K562 (cell line): ENCODE data around the gene PXDC1. TPM values are rescaled to one million over a fixed set of nuclear protein-coding genes. Genes with fewer than 3 reads are reported as not detected.

ENCODE experiments used
- ATAC-seq: fragments of 200-7000 bp; cut with Tn5 transposase; 3 replicates; pipeline ENCODE4 v1.9.1; 2020; ENCODE audit warnings: moderate library complexity
- BruUV-seq: library from RNA; stranded (reverse); fragments of 400-500 nt; replicated peaks from 2 replicates; lab custom pipeline; 2021; lab: Mats Ljungman, UMichigan
- CTCF ChIA-PET: fragments of 300-600 bp; formaldehyde crosslinking; extraction: SDS; loops from one replicate; lab custom pipeline; 2021; ENCODE audit warnings: low intra/inter-chr PET ratio; lab: Yijun Ruan, JAX
- POLR2A ChIA-PET: fragments of 300-600, 350-650 bp; sonication (Branson Sonifier 250); formaldehyde crosslinking; extraction: SDS; loops from one replicate; lab custom pipeline; 2021; ENCODE audit warnings: antibody characterized with exemption, inconsistent platforms; lab: Yijun Ruan, JAX
- DNase-seq, 4 experiments: peaks; one replicate each; pipeline versions ENCODE4 v3.0.0 to v3.0.0-alpha.2; 2011 to 2018; ENCODE audit warnings: low spot score in 3 of 4, mixed read lengths in 3 of 4; ENCODE audit errors: extremely low read depth in 1 of 4
- FAIRE-seq: peaks from 2 replicates; lab custom pipeline; 2011; peaks lifted over from hg19 to GRCh38; lab: Jason Lieb, UNC
- H2AFZ ChIP-seq: 2 replicates; pipeline ENCODE4 v1.6.0; 2011; ENCODE audit warnings: low read depth, low read length, control low read depth, inconsistent platforms
- H3K27ac ChIP-seq: fragments of 200-600 bp; 3 replicates; pipeline ENCODE4 v1.8.0; 2011; ENCODE audit warnings: low read depth, mild to moderate bottlenecking, control low read depth, inconsistent platforms, low read length, moderate library complexity, mixed read lengths; ENCODE audit errors: extremely low read depth
- H3K27me3 ChIP-seq, 2 experiments: fragments of 300-600 bp in 1 of 2; 2 replicates in 1 of 2; 3 replicates in 1 of 2; pipeline versions ENCODE4 v1.6.0 to v1.8.0; 2011; ENCODE audit warnings: inconsistent platforms in 2 of 2, low read length in 2 of 2, mild to moderate bottlenecking in 1 of 2, mixed read lengths in 1 of 2, moderate library complexity in 1 of 2; ENCODE audit not compliant: control insufficient read depth in 2 of 2, insufficient read depth in 2 of 2
- H3K36me3 ChIP-seq: fragments of 300-600 bp; 3 replicates; pipeline ENCODE4 v1.8.0; 2011; ENCODE audit warnings: mild to moderate bottlenecking, low read length, inconsistent platforms; ENCODE audit not compliant: control insufficient read depth, insufficient read depth
- H3K4me1 ChIP-seq, 2 experiments: fragments of 200-600 bp in 1 of 2; replicated peaks in 1 of 2; 2 replicates in 1 of 2; 3 replicates in 1 of 2; pipeline versions ENCODE4 v1.5.1 to v1.8.0; 2011; ENCODE audit warnings: inconsistent platforms in 2 of 2, low read length in 2 of 2, mild to moderate bottlenecking in 1 of 2, mixed read lengths in 1 of 2, moderate library complexity in 1 of 2; ENCODE audit not compliant: control insufficient read depth in 2 of 2, insufficient read depth in 2 of 2
- H3K4me2 ChIP-seq: 2 replicates; pipeline ENCODE4 v1.6.1; 2011; ENCODE audit warnings: low read length, control low read depth, inconsistent platforms, mixed read lengths; ENCODE audit not compliant: insufficient read depth
- H3K4me3 ChIP-seq: fragments of 200-600 bp; sonication (generic), shearing (Covaris generic); 2 replicates; pipeline ENCODE4 v1.5.1; 2016; ENCODE audit warnings: control low read depth, inconsistent platforms
- H3K79me2 ChIP-seq: fragments of 200-600 bp; 3 replicates; pipeline ENCODE4 v1.8.0; 2011; ENCODE audit warnings: low read length, inconsistent platforms; ENCODE audit not compliant: control insufficient read depth, insufficient read depth
- H3K9ac ChIP-seq, 2 experiments: 2 replicates each; pipeline versions ENCODE4 v1.6.0 to v1.6.1; 2011; ENCODE audit warnings: low read depth in 2 of 2, low read length in 2 of 2, control low read depth in 1 of 2, inconsistent platforms in 1 of 2, mild to moderate bottlenecking in 1 of 2, mixed read lengths in 1 of 2; ENCODE audit not compliant: insufficient read depth in 1 of 2
- H3K9me1 ChIP-seq: one replicate; pipeline ENCODE4 v1.6.0; 2011; ENCODE audit warnings: inconsistent platforms, mild to moderate bottlenecking, low read length, moderate library complexity; ENCODE audit not compliant: control insufficient read depth, insufficient read depth
- H3K9me3 ChIP-seq: replicated peaks from 2 replicates; pipeline ENCODE4 v1.5.1; 2011; ENCODE audit warnings: low read depth, low read length, inconsistent platforms; ENCODE audit not compliant: control insufficient read depth, insufficient read depth
- H4K20me1 ChIP-seq: replicated peaks from 2 replicates; pipeline ENCODE4 v1.6.1; 2011; ENCODE audit warnings: low read length, inconsistent platforms, mixed read lengths; ENCODE audit not compliant: control insufficient read depth, insufficient read depth
- AFF1 ChIP-seq, 2 experiments: fragments of 450-650 bp; IDR thresholded peaks; 2 replicates each; pipeline ENCODE4 v1.6.1; 2018; ENCODE audit warnings: mild to moderate bottlenecking in 2 of 2, low read depth in 1 of 2; ENCODE audit not compliant: partially characterized antibody in 2 of 2
- BCL6 ChIP-seq: fragments of 250-450 bp; sonication (Bioruptor Pico); IDR thresholded peaks from 2 replicates; pipeline ENCODE4 v1.4.0; 2020
- DLX4 ChIP-seq: fragments of 250-450 bp; sonication (Bioruptor Pico); IDR thresholded peaks from 2 replicates; pipeline ENCODE4 v1.6.1; 2021; ENCODE audit warnings: mild to moderate bottlenecking
- FIP1L1 ChIP-seq: fragments of 200-400 bp; formaldehyde crosslinking; IDR thresholded peaks from 2 replicates; pipeline ENCODE4 v1.6.1; 2018; ENCODE audit warnings: mild to moderate bottlenecking, low read depth, low read length; ENCODE audit not compliant: poor library complexity, severe bottlenecking
- HDAC3 ChIP-seq: fragments of 450-650 bp; IDR thresholded peaks from 2 replicates; pipeline ENCODE4 v1.6.1; 2018; ENCODE audit warnings: borderline replicate concordance, mild to moderate bottlenecking, moderate library complexity; ENCODE audit not compliant: partially characterized antibody
- HNRNPH1 ChIP-seq: fragments of 200-400 bp; formaldehyde crosslinking; optimal IDR thresholded peaks from 2 replicates; pipeline ENCODE3; 2017; ENCODE audit warnings: low read depth, mild to moderate bottlenecking, low read length, moderate library complexity
- HNRNPLL ChIP-seq: fragments of 200-400 bp; formaldehyde crosslinking; IDR thresholded peaks from 2 replicates; pipeline ENCODE4 v1.6.1; 2017; ENCODE audit warnings: low read length, low read depth, mild to moderate bottlenecking; ENCODE audit not compliant: poor library complexity, severe bottlenecking
- LCOR ChIP-seq: sonication (generic); formaldehyde crosslinking; IDR thresholded peaks from 2 replicates; pipeline ENCODE4 v1.8.0; 2022; ENCODE audit warnings: mild to moderate bottlenecking, missing genetic modification reagents
- MCM3 ChIP-seq: fragments of 450-650 bp; IDR thresholded peaks from 2 replicates; pipeline ENCODE4 v1.6.1; 2016
- MXD1 ChIP-seq: fragments of 250-450 bp; sonication (Bioruptor Pico); IDR thresholded peaks from 2 replicates; pipeline ENCODE4 v1.8.0; 2021; ENCODE audit warnings: borderline replicate concordance, mild to moderate bottlenecking, moderate library complexity; ENCODE audit not compliant: poor library complexity, severe bottlenecking
- MXI1 ChIP-seq: IDR thresholded peaks from 2 replicates; pipeline ENCODE4 v1.6.1; 2011; ENCODE audit warnings: low read depth, mild to moderate bottlenecking, improper control_type of control experiment, low read length
- PATZ1 ChIP-seq: fragments of 250-450 bp; sonication (Bioruptor Pico); IDR thresholded peaks from 2 replicates; pipeline ENCODE4 v1.5.0; 2020; ENCODE audit warnings: mild to moderate bottlenecking, borderline replicate concordance
- SMARCA4 ChIP-seq: fragments of 450-650 bp; IDR thresholded peaks from 2 replicates; pipeline ENCODE4 v1.6.1; 2016
- TAF15 ChIP-seq: fragments of 200-400 bp; formaldehyde crosslinking; IDR thresholded peaks from 2 replicates; pipeline ENCODE4 v1.6.1; 2017; ENCODE audit warnings: mild to moderate bottlenecking, low read depth, low read length, moderate library complexity
- ZC3H11A ChIP-seq: IDR thresholded peaks from 2 replicates; pipeline ENCODE4 v1.6.1; 2012; ENCODE audit warnings: low read depth, low read length, improper control_type of control experiment
- ZNF436 ChIP-seq: fragments of 250-450, 450-650 bp; sonication (Bioruptor Pico); formaldehyde crosslinking; IDR thresholded peaks from 2 replicates; pipeline ENCODE4 v1.7.0; 2020; ENCODE audit warnings: mild to moderate bottlenecking
- ZSCAN29 ChIP-seq: fragments of 450-650 bp; IDR thresholded peaks from 2 replicates; pipeline ENCODE4 v1.6.1; 2017
- WGBS: fragments of 100-300 bp; shearing (Covaris generic); methylation state at CpG from one replicate; pipeline ENCODE4 v1.1.6; 2016; ENCODE audit warnings: low coverage, mixed read lengths; ENCODE audit not compliant: insufficient coverage; ENCODE audit errors: missing lambda C conversion rate; 5-methylcytosine and 5-hydroxymethylcytosine counted together
- in situ Hi-C: fragments of 300-500 bp; cut with MboI; formaldehyde crosslinking; loops from 4 replicates; pipeline ENCODE4 v1.15.0; 2018; ENCODE audit warnings: inconsistent platforms, mixed read lengths
- intact Hi-C: fragments of 100-400 bp; cut with micrococcal nuclease; formaldehyde crosslinking; loops from 2 replicates; pipeline ENCODE4 v1.14.2; 2022
- polyA plus RNA-seq, 8 experiments: library from polyadenylated mRNA; depleted of rRNA in 4 of 8; stranded (reverse) in 5 of 8; unstranded in 3 of 8; fragments of >200 nt; fragmentation: Nextera tagmentation in 2 of 8; fragmentation: Illumina TruSeq in 1 of 8; extraction: Ambion mirVana in 2 of 8; extraction: Trizol in 1 of 8; gene quantifications; 2 replicates each; pipeline versions ENCODE4 v1.2.1 to v1.2.3, GENCODE V29; 2011 to 2014; ENCODE audit warnings: inconsistent platforms in 1 of 8, missing spikeins in 1 of 8
- total RNA-seq, 7 experiments: library from RNA; depleted of rRNA in 6 of 7; stranded (reverse); fragments of >200 nt in 6 of 7; fragmentation: Illumina TruSeq in 2 of 7; extraction: Trizol in 2 of 7; gene quantifications; 2 replicates each; pipeline versions ENCODE4 v1.2.1 to v1.2.3, GENCODE V29; 2011 to 2021; ENCODE audit warnings: low replicate concordance in 1 of 7

Gene PXDC1
- total and polyA plus RNA-seq, 9 of the 15 experiments (the other 6 are each of a cell fraction or from before 2014, with no cell fraction given): 0.09 to 0.33 (median 0.16) TPM; not detected in 5

- TF ChIP-seq TAF15 (no peak), HNRNPLL (no peak), FIP1L1 (no peak), DLX4 (CRISPR knock-in tag) (no peak), HNRNPH1 (no peak), AFF1 (IDR thresholded peaks at IDR 0.05; ENCODE audit: low read depth in 1 of 2, partially characterized antibody in 2 of 2) (no peak), ZC3H11A (no peak), HDAC3 (no peak), PATZ1 (CRISPR knock-in tag) (no peak), MXI1 (no peak), LCOR (CRISPR knock-in tag) (no peak), ZSCAN29 (no peak), BCL6 (CRISPR knock-in tag) (no peak), MCM3 (no peak), MXD1 (CRISPR knock-in tag) (no peak), SMARCA4 (no peak), ZNF436 (no peak)
- TF ChIP-seq, all 486 proteins: peak for 0
- Histone ChIP-seq H3K9me1 (no peaks in the 10 kb centered on the region), H3K36me3 (no peaks in the 10 kb centered on the region), H3K27ac (no peak overlapping the region), H3K79me2 (no peaks in the 10 kb centered on the region), H2AFZ (no peak overlapping the region), H3K9ac (no peak overlapping the region), H3K9me3 (no peaks in the 10 kb centered on the region), H3K27me3 (peaks cover 50% of the 10 kb centered on the region in 2 experiments), H4K20me1 (no peaks in the 10 kb centered on the region), H3K4me3 (no peak overlapping the region), H3K4me2 (no peak overlapping the region), H3K4me1 (peaks cover 0 to 5% of the 10 kb centered on the region in 2 experiments; a peak in 1 of 5 replicates)
- ChIA-PET POLR2A (interaction anchor here (1.1 kb wide), 1 partner anchor 11 kb away, joined by 3 read pairs; no protein-coding TSS in a partner anchor), CTCF (no interaction called here)
- DNase-seq (no peak), FAIRE-seq (no peak), ATAC-seq (no peak)
- intact Hi-C loops: no loop called here
- in situ Hi-C loops: no loop called here
- no TSS peak for BruUV-seq
- 1% methylated on average over 9 of the region's 9 CpGs for WGBS
These were observed 14.7 kb upstream of the PXDC1 start for GRCh38 chr6:3766214-3766613.
